Mesothelial cell of epicardium (in vitro differentiated cells): Measurements from ENCODE around the gene LRRC43. TPM values are rescaled to one million over a fixed set of nuclear protein-coding genes. Genes with fewer than 3 reads are reported as not detected.

Experiments
- DNase-seq, 2 experiments: peaks; one replicate each; pipeline ENCODE4 v3.0.0; 2021; ENCODE audit warnings: low spot score in 2 of 2; ENCODE audit not compliant: unreplicated experiment in 2 of 2
- H3K27ac Mint-ChIP-seq: 2 replicates; pipeline ENCODE4 v1.8.0; 2021; ENCODE audit warnings: mixed read lengths
- H3K27me3 Mint-ChIP-seq: 2 replicates; pipeline ENCODE4 v1.8.0; 2021; ENCODE audit warnings: low read depth, mixed read lengths
- H3K36me3 Mint-ChIP-seq: 2 replicates; pipeline ENCODE4 v1.8.0; 2021; ENCODE audit warnings: mixed read lengths
- H3K4me1 Mint-ChIP-seq: 2 replicates; pipeline ENCODE4 v1.8.0; 2021; ENCODE audit warnings: mixed read lengths
- H3K4me3 Mint-ChIP-seq: 2 replicates; pipeline ENCODE4 v1.8.0; 2021; ENCODE audit warnings: mild to moderate bottlenecking, moderate library complexity, mixed read lengths
- H3K9me3 Mint-ChIP-seq: 2 replicates; pipeline ENCODE4 v1.8.0; 2021; ENCODE audit warnings: mixed read lengths
- total RNA-seq: library from RNA; stranded (reverse); gene quantifications from 3 replicates; pipeline ENCODE4 v1.2.1, GENCODE V29; 2021
- TF ChIP-seq, protein P1 (sequence below): fragments of 200-600 bp; sonication (generic); IDR thresholded peaks from one replicate; pipeline ENCODE4 v1.5.0; 2021; ENCODE audit warnings: antibody characterized with exemption; ENCODE audit not compliant: unreplicated experiment

The LRRC43 gene
- total RNA-seq, 1 donor from 2014 or later: 3.9 TPM

DNA sequence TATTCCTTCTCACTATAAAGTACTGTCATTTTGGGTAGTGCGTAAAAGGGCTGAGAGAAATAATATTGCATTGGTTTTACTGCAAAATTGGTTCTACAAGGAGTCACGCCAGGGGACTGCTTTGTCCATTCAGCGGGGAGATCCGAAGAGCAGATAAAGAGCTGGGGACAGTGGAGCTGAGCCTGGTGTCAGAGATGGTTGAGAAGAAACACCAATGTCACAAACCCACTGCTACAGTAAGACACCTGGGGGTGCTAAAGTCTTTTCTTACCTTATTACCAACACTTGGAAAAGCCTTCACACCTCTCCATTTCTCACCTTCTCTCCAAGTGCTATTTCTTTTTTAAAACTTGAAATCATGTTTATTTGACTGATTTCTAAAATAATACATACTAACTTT is 23.0 kb upstream of the LRRC43 start:
- DNase-seq: no peak
- no peaks in the 10 kb centered on the region for H3K9me3 Mint-ChIP-seq
- no peak overlapping the region for H3K27ac Mint-ChIP-seq
- H3K4me1 Mint-ChIP-seq: no peaks in the 10 kb centered on the region
- H3K4me3 Mint-ChIP-seq: no peak overlapping the region
- TF ChIP-seq, protein P1, sequence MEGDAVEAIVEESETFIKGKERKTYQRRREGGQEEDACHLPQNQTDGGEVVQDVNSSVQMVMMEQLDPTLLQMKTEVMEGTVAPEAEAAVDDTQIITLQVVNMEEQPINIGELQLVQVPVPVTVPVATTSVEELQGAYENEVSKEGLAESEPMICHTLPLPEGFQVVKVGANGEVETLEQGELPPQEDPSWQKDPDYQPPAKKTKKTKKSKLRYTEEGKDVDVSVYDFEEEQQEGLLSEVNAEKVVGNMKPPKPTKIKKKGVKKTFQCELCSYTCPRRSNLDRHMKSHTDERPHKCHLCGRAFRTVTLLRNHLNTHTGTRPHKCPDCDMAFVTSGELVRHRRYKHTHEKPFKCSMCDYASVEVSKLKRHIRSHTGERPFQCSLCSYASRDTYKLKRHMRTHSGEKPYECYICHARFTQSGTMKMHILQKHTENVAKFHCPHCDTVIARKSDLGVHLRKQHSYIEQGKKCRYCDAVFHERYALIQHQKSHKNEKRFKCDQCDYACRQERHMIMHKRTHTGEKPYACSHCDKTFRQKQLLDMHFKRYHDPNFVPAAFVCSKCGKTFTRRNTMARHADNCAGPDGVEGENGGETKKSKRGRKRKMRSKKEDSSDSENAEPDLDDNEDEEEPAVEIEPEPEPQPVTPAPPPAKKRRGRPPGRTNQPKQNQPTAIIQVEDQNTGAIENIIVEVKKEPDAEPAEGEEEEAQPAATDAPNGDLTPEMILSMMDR: no peak
- no peaks in the 10 kb centered on the region for H3K36me3 Mint-ChIP-seq
- peaks cover 4% of the 10 kb centered on the region for H3K27me3 Mint-ChIP-seq

GRCh38 chr12:122160761-122161160 is 22.2 kb upstream of the LRRC43 start:
- DNase-seq: no peak
- no peaks in the 10 kb centered on the region for H3K9me3 Mint-ChIP-seq
- TF ChIP-seq, protein P1: no peak
- H3K27ac Mint-ChIP-seq: no peak overlapping the region
- peaks cover 2% of the 10 kb centered on the region for H3K27me3 Mint-ChIP-seq
- H3K36me3 Mint-ChIP-seq: no peaks in the 10 kb centered on the region
- H3K4me1 Mint-ChIP-seq: no peaks in the 10 kb centered on the region
- no peak overlapping the region for H3K4me3 Mint-ChIP-seq

GRCh38 chr12:122161682-122162081 is 21.2 kb upstream of the LRRC43 start:
- Mint-ChIP-seq H3K27ac (no peak overlapping the region), H3K27me3 (no peaks in the 10 kb centered on the region)

GRCh38 chr12:122162976-122163375 is 19.9 kb upstream of the LRRC43 start:
- Mint-ChIP-seq H3K27me3 (no peaks in the 10 kb centered on the region), H3K4me3 (no peak overlapping the region), H3K27ac (no peak overlapping the region), H3K4me1 (no peaks in the 10 kb centered on the region), H3K9me3 (no peaks in the 10 kb centered on the region), H3K36me3 (no peaks in the 10 kb centered on the region)
- no peak for DNase-seq
- TF ChIP-seq, protein P1: no peak

More at GRCh38 chr12:122161682-122162081, 21.2 kb upstream of the LRRC43 start:
- TF ChIP-seq, protein P1: no peak
- DNase-seq: no peak
- no peaks in the 10 kb centered on the region for H3K36me3 Mint-ChIP-seq
- no peaks in the 10 kb centered on the region for H3K4me1 Mint-ChIP-seq
- no peak overlapping the region for H3K4me3 Mint-ChIP-seq
- H3K9me3 Mint-ChIP-seq: no peaks in the 10 kb centered on the region

DNA sequence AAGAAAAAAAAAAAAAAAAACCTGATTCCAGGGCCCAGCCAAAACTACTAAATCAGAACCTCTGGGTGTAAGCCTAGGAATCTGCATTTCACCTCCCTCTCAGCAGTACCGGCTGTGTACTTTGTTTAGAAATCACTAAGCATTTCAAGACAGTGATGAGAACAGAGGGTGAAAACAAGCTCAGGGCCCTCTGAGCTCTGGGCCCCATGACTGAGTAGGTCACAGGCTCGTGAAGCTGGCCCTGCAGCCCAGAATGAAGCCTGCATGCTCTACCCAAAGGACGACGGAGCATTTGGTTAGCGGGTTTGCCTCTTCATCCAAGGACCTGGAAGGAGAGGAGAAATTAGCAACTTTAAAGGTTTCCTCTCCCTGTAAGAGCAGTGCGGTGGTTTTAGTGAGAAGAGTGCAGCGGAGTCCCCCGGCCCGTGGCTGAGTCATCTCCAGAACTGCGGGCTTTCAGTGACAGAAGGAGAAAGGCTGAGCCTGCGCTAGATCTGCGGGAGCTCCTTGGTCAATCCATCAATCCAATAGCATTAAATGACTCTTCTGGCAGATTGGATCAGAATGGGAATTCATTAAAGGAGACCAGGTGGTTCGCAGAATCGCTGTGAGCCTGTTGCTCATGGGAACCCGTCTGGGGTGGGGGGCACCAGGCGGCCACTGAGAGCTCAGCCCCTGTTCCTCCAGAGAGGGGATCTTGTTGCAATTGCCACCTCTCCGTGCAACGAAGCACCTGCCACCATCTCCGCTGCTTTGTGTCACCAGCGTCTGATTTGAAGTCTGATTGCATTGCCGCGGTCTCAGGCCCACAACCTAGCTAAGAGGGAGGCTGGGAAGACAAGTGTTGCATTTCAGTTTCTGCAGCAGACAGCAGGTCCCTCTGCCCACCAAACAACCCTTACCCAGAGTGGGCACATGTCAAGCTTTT is 16.2 kb upstream of the LRRC43 start:
- H3K27me3 Mint-ChIP-seq: no peaks in the 10 kb centered on the region
- TF ChIP-seq, protein P1: no peak
- H3K27ac Mint-ChIP-seq: no peak overlapping the region
- H3K9me3 Mint-ChIP-seq: no peaks in the 10 kb centered on the region
- no peaks in the 10 kb centered on the region for H3K36me3 Mint-ChIP-seq
- no peak overlapping the region for H3K4me3 Mint-ChIP-seq
- no peaks in the 10 kb centered on the region for H3K4me1 Mint-ChIP-seq
- DNase-seq: no peak
